Thyroid gland (tissue), 4 donors: ENCODE measurements around the gene CYP46A1. TPM values are rescaled to one million over a fixed set of nuclear protein-coding genes. Genes with fewer than 3 reads are reported as not detected.

Experiments used
- DNase-seq, 2 donors: peaks; one replicate each; pipeline ENCODE4 v3.0.0-alpha.2; 2019
- H3K27ac ChIP-seq, 3 donors: fragments of 200-600 bp; sonication (generic); 1 replicate in 2 of 3; 2 replicates in 1 of 3; pipeline ENCODE4 v1.5.1; 2016 to 2019; ENCODE audit warnings: mild to moderate bottlenecking in 1 of 3, moderate library complexity in 1 of 3
- H3K27me3 ChIP-seq: fragments of 200-600 bp; sonication (generic); one replicate; pipeline ENCODE4 v1.5.1; 2019
- H3K36me3 ChIP-seq, 2 donors: fragments of 200-600 bp; sonication (generic); one replicate each; pipeline ENCODE4 v1.5.1; 2016 to 2019
- H3K4me1 ChIP-seq, 2 donors: fragments of 200-600 bp; sonication (generic); one replicate each; pipeline ENCODE4 v1.5.1; 2017 to 2019
- H3K4me3 ChIP-seq, 3 donors: fragments of 200-600 bp; sonication (generic); replicated peaks in 1 of 3; 1 replicate in 2 of 3; 2 replicates in 1 of 3; pipeline ENCODE4 v1.5.1; 2016; ENCODE audit warnings: mild to moderate bottlenecking in 1 of 3
- H3K9me3 ChIP-seq: fragments of 200-600 bp; sonication (generic); one replicate; pipeline ENCODE4 v1.5.1; 2017
- CTCF ChIP-seq, 6 experiments: fragments of 200-600 bp in 3 of 6; fragments of 450-650 bp in 3 of 6; sonication (generic) in 3 of 6; IDR thresholded peaks; one replicate each; pipeline ENCODE4 v1.5.1; 2016 to 2019; ENCODE audit warnings: antibody characterized with exemption in 6 of 6, mild to moderate bottlenecking in 2 of 6, inconsistent platforms in 1 of 6, moderate library complexity in 1 of 6
- POLR2A ChIP-seq, 2 donors: fragments of 450-650 bp; IDR thresholded peaks; one replicate each; pipeline ENCODE4 v1.6.1; 2017; ENCODE audit warnings: antibody characterized with exemption in 2 of 2, mild to moderate bottlenecking in 2 of 2, moderate library complexity in 1 of 2
- WGBS, 2 donors: methylation state at CpG; one replicate each; pipeline ENCODE4 v1.1.5; 2017; 5-methylcytosine and 5-hydroxymethylcytosine counted together
- intact Hi-C: fragments of 100-400 bp; cut with DNase I; formaldehyde crosslinking; loops from one replicate; pipeline ENCODE4 v1.15.1; 2023
- total RNA-seq, 4 donors: library from RNA; depleted of rRNA; stranded (reverse); fragments of >200 nt; gene quantifications; one replicate each; pipeline ENCODE4 v1.2.3, GENCODE V29; 2016

Gene CYP46A1
- total RNA-seq, 4 donors from 2014 or later = 0.54 to 5.2 (median 1.5) TPM

DNA sequence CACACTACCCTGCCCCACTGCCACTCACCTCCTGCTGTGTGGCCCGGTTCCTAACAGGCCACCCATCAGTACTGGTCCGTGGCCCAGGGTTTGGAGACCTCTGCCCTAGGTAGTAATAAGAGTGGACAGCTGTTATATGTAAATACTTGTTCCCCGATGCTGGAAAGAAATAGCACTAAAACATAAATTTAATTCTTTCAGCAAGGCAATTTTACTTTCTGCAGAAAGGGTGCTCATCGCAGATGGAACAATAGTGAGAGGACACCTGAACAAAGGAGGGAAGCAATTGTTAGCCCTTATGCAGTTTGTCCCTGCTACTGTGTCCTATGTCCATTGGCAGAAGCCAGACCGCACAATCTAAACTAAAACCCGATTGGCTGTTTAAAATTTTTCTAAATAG, 5.9 kb upstream of the CYP46A1 start:
- DNase-seq = no peak
- Histone ChIP-seq H3K27me3 (peaks cover 3% of the 10 kb centered on the region), H3K4me1 (peaks cover 7 to 10% of the 10 kb centered on the region in 2 donors), H3K9me3 (no peaks in the 10 kb centered on the region), H3K4me3 (no peak overlapping the region), H3K36me3 (no peaks in the 10 kb centered on the region), H3K27ac (no peak overlapping the region)
- 92 to 97% methylated on average over 6 of the region's 6 CpGs for WGBS, 2 donors
- no peak for TF ChIP-seq POLR2A (IDR thresholded peaks at IDR 0.05)
- no peak for TF ChIP-seq CTCF (IDR thresholded peaks at IDR 0.05)
- intact Hi-C loops = no loop called here

- no peak for DNase-seq
- 90 to 100% methylated on average over 2 of the region's 2 CpGs for WGBS, 2 donors
- H3K9me3 ChIP-seq = no peaks in the 10 kb centered on the region
- intact Hi-C loops = no loop called here
- H3K36me3 ChIP-seq = no peaks in the 10 kb centered on the region
- no peak overlapping the region for H3K27ac ChIP-seq
- peaks cover 8 to 14% of the 10 kb centered on the region in 2 donors for H3K4me1 ChIP-seq
- peaks cover 3% of the 10 kb centered on the region for H3K27me3 ChIP-seq
- no peak for TF ChIP-seq CTCF (IDR thresholded peaks at IDR 0.05)
- TF ChIP-seq POLR2A (IDR thresholded peaks at IDR 0.05) = no peak
- no peak overlapping the region for H3K4me3 ChIP-seq
Measured at GRCh38 chr14:99679111-99679510, 5.0 kb upstream of the CYP46A1 start.

DNA sequence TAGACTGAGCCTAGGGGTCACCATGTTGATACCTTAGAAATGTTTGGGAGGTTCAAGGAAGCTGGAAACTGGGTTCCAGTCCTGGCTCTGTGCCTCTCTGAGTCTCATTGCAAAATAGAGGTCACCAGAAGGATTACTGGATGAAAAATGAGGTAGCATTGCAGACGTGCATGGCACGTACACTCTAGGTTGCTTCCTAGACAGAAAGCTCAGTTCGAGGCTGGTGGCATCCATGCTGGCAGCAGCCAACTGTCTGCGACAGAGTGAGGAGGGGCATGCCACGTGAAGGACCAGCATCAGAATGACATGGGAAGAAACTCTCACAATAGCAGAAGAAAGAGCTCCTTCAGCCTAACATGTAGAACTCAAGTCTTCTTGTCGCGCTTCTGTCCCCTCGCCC, 4.6 kb upstream of the CYP46A1 start:
- WGBS, 2 donors = 85 to 92% methylated on average over 8 of the region's 8 CpGs

GRCh38 chr14:99679996-99680395, 4.1 kb upstream of the CYP46A1 start:
- TF ChIP-seq CTCF (IDR thresholded peaks at IDR 0.05) (no peak), POLR2A (IDR thresholded peaks at IDR 0.05) (no peak)
- Histone ChIP-seq H3K4me1 (peaks cover 11 to 18% of the 10 kb centered on the region in 2 donors), H3K36me3 (no peaks in the 10 kb centered on the region), H3K9me3 (no peaks in the 10 kb centered on the region), H3K4me3 (no peak overlapping the region), H3K27me3 (peaks cover 3% of the 10 kb centered on the region), H3K27ac (no peak overlapping the region)
- 84 to 87% methylated on average over 5 of the region's 5 CpGs for WGBS, 2 donors
- DNase-seq = no peak
- intact Hi-C loops = loop anchor here (10.0 kb wide), 2 partner anchors 75 to 865 kb away; partner anchors contain the start of gene CCDC85C

More for the DNA sequence above, 4.6 kb upstream of the CYP46A1 start:
- intact Hi-C loops = no loop called here
- H3K27me3 ChIP-seq = peaks cover 3% of the 10 kb centered on the region
- DNase-seq = no peak
- TF ChIP-seq POLR2A (IDR thresholded peaks at IDR 0.05) (no peak), CTCF (IDR thresholded peaks at IDR 0.05) (no peak)
- H3K9me3 ChIP-seq = no peaks in the 10 kb centered on the region
- peaks cover 8 to 16% of the 10 kb centered on the region in 2 donors for H3K4me1 ChIP-seq
- H3K36me3 ChIP-seq = no peaks in the 10 kb centered on the region
- H3K27ac ChIP-seq = no peak overlapping the region
- no peak overlapping the region for H3K4me3 ChIP-seq

DNA sequence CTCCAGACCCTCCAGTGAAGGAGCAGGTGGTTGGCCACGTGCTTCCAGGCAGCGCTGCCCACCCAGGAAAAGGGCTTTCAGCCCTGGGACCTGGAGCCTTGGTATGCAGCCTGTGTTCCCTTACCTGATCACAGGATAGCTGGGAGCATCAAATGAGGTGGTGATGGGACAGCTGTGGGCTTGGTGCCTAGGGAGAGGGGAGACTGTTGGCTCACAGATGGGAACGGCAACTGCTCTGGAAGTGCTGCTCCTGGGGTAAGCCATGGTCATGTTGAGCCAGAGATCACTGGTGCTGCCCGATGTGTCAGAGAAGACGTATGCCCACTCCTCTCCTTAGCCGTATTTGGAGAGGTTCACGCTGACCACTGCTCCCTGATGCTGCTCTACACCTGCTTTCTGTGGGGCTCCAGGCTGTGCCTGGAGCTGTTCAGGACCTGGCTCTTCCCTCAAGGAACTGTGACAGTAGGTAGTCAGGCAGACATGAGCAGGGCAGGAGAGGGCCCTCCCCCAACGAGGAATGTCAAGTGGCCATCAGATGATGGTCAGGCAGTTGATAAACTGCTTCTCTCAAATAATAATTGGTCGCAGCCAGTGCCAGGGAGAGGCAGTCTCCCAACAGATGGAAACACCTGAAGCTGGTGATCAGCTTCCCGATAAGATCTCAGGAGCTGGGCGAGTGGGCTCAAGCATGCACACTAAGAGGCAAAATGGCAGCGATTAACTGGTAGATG, 2.8 kb upstream of the CYP46A1 start:
- no peaks in the 10 kb centered on the region for H3K27me3 ChIP-seq
- H3K36me3 ChIP-seq = no peaks in the 10 kb centered on the region
- peaks cover 11 to 18% of the 10 kb centered on the region in 2 donors for H3K4me1 ChIP-seq
- peak; percentile 51 to 57 for DNase-seq
- H3K27ac ChIP-seq = no peak overlapping the region
- no peak overlapping the region for H3K4me3 ChIP-seq
- intact Hi-C loops = loop anchor here (10.0 kb wide), 2 partner anchors 76 to 864 kb away; partner anchors contain the start of gene CCDC85C
- no peak for TF ChIP-seq POLR2A (IDR thresholded peaks at IDR 0.05)
- no peak for TF ChIP-seq CTCF (IDR thresholded peaks at IDR 0.05)
- WGBS, 2 donors = 38 to 49% methylated on average over 4 to 9 of the region's 12 CpGs
- no peaks in the 10 kb centered on the region for H3K9me3 ChIP-seq
